GM21528 (cell line): Measurements from ENCODE around the gene FAM210A.
"Not testable (repeated sequence)": the region's sequence is repeated elsewhere in the genome, so short reads cannot be mapped to it uniquely, and the experiment has no call there.

Experiments
- ATAC-seq: cut with Tn5 transposase; IDR thresholded peaks from one replicate; pipeline ENCODE4 v1.9.1; 2021; ENCODE audit warnings: mild to moderate bottlenecking, moderate library complexity; ENCODE audit not compliant: unreplicated experiment, low FRiP score

The FAM210A gene

DNA sequence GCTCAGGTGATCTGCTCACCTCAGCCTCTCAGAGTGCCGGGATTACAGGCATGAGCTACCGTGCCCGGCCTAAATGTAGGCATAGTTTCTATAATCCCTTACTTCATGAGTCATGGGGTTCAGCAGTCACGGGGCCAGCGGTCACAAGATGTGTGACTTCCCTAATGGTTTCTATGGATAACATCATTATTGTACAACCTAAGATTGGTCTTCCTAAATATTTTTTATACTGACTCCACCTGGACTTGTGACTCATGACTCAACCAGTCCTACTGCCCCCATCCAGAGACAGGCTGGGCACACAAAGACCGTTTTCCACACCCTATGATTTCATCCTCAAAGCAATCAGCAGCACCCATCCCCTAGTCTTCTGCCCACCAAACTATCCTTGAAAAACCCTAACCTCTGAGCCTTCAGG lies 15.9 kb downstream of the FAM210A start:
- no peak for ATAC-seq

DNA sequence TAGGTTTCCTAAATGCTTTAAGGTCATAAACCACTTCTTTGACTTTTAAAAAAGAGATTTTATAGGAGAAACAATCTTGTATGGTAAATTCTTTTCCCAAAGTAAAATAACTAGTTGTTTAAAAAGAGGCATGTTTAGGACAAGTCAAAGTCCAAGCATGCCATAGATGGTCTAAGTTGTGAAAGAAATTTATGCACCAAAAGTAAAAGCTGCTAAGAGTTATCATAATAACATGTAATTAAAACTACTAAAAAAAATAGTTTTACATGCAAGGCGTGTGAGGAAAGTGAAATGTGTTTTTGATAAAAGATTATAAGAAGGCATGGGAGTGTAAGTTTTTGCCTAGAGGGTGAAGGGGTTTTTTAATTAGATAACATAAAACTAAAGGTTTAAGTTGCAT lies 22.5 kb downstream of the FAM210A start:
- no peak for ATAC-seq

DNA sequence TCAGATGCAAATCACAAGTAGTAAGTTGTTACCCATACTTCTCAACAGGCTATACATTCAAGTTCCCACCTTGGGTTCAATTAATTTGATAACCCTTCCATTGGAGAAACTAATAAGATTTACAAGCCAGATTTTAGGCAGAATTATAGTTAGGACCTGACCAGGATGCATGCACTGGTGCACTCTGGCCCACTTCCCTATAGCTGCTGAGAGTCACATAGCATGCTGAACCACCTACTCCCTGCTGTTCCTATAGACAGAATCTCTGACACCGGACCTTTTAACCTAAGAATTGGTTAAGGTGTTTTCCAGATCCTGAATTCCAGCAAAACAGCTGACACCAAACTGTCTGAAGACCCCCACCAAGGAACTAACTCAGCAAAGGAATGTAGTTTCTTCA lies 26.2 kb downstream of the FAM210A start:
- ATAC-seq, result no peak

DNA sequence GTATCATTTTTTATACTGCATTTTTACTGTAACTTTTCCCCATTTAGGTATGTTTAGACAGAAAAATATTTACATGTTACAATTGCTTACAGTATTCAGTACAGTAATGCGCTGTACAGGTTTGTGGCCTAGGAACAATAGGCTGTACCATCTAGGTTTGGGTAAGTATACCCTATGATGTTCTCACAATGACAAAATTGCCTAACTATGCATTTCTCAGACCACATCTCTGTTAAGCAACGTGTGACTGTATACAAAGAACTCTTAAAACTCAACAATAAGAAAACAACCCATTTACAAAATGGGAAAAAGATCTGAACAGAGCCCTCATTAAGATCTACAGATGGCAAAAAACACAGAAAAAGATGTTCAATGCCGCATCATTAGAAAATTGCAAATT lies 29.4 kb downstream of the FAM210A start:
- ATAC-seq, result no peak

DNA sequence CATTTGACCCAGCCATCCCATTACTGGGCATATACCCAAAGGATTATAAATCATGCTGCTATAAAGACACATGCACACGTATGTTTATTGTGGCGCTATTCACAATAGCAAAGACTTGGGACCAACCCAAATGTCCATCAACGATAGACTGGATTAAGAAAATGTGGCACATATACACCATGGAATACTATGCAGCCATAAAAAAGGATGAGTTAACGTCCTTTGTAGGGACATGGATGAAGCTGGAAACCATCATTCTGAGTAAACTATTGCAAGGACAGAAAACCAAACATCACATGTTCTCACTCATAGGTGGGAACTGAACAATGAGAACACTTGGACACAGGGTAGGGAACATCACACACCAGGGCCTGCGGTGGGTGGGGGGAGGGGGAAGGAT lies 31.0 kb downstream of the FAM210A start:
- not testable (repeated sequence) for ATAC-seq

DNA sequence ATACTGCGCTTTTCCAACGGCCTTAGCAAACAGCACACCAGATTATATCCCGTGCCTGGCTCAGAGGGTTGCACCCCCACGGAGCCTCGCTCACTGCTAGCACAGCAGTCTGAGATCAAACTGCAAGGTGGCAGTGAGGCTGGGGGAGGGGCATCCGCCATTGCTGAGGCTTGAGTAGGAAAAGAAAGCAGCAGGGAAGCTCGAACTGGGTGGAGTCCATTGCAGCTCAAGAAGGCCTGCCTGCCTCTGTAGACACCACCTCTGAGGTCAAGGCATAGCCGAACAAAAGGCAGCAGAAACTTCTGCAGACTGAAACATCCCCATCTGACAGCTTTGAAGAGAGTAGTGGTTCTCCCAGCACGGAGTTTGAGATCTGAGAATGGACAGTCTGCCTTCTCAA lies 36.3 kb downstream of the FAM210A start:
- not testable (repeated sequence) for ATAC-seq

DNA sequence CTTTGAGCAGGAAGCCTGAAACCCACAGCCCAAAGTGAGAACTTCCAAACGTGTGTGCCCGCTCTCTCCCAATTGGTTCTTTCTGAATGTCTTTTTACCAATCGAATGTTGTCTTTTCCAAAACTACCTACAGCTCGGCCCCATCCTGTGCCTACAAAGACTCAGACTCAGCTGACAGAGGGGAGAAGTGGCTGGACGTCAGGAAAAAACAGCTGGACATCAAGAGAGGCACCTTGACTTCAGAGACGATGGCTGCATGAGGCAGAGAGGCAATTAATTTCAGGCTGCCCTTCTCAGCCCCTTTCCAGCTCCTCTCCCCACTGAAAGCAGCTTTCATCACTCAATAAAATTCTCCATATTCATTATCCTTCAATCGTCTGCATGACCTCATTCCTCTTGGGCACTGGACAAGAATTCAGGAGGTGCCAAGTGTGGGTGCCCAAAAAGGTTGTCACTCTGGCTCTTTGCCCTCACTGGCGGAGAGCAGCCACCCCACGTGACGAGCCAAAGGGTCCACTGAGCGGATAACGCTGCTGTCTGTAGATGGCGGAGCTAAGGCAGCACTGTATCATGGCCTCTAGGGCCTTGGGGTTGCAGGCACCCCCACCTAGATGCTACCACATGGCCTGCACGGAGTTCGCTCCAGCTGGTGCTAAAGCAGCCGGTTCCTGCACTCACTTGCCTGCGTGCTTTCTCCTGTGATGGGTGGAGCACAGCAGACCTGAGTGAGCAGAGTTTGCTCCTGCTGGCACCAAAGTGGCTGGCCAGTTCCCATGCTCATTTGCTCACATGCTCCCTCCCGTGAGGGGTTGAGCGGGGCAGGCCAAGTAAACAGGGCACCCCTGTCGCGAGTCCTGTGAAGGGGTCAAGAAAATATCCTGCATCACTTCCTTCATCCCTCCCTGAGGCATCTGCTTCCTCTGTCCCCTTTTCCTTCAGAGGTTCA lies 37.9 kb downstream of the FAM210A start:
- no peak for ATAC-seq

DNA sequence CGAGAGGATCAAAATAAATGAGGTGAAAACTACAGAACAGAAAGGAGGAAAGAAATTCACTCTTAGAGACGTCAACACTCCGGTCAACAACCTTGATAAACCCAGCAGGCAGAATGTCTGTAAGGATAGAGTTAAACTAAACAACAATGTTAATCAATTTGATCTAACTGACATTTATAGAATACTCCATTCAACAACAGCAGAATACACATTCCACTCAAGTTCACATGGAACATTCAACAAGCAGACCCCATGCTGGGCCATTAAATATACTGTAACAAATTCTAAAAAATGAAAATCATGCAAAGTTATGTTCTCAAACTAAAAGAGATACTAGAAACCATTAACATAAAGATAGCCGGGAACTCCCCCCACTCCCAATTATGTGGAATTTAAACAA lies 41.8 kb downstream of the FAM210A start:
- ATAC-seq, result no peak

DNA sequence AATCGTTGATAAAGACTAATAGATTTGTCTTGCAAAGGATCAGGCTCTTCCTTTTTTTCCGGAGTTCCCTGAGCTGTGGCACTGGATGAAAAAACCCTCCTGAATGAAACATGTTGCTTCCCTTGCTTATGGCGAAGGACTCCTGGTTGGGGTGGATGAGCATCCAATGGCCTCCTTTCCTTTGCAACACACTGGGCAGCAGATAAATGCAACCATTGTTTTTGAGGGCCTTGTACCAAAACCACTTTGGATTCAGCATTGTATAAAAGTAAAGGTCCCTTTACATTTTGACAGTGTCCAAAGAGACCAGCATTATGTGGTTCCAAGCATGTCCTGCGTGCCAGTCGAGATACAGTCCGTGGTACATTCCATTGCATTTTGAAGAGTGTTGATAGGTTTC lies 44.7 kb downstream of the FAM210A start:
- ATAC-seq, result no peak

DNA sequence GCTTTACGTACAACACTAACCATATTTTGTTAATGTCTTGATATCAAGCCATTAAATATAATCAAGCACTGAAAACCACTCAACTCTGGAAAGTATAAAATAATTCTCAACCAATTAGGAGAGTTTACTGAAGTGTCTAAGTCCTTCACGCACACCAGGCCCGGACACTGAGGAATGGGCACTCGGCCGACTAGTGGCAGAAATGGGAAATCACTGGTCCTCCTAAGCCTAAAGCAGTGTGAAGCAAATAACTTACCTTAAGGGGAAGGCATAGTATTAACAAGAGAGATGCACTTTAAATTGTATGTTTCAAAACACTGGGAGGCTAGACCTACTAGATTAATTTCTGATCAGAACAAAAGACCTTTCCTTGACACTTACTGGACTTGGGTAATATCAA lies 45.7 kb downstream of the FAM210A start:
- ATAC-seq, result no peak

DNA sequence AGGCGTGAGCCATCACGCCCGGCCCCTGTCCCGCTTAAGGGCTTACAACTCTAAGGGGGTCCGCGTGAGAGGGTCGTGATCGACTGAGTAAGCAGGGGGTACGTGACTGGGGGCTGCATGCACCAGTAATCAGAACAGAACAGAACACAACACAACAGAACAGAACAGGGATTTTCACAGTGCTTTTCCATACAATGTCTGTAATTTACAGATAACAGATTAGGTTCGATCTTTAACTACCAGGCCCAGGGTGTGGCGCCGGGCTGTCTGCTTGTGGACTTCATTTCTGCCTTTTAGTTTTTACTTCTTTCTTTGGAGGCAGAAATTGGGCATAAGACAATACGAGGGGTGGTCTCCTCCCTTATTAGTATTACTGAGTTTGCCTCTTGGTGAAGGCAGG lies 49.0 kb downstream of the FAM210A start:
- ATAC-seq, result not testable (repeated sequence)

DNA sequence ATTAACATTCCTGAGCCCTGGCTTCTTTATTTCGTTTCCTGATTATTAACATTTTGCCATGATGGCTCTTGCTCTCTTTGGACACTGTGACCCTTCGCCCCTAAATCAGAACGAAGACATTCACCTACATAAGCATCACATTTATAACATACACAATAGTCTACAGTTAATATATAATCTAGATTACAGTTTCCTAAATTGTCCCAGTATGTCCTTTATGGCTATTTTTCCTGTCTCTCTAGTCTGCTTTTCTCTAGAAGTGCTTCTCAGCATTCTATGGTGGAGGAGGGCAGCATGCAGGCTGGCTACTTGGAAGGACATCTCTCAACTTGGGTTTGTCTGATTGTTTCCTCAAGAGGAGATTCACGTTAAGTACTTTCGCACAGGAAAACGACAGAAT lies 49.9 kb downstream of the FAM210A start:
- no peak for ATAC-seq

DNA sequence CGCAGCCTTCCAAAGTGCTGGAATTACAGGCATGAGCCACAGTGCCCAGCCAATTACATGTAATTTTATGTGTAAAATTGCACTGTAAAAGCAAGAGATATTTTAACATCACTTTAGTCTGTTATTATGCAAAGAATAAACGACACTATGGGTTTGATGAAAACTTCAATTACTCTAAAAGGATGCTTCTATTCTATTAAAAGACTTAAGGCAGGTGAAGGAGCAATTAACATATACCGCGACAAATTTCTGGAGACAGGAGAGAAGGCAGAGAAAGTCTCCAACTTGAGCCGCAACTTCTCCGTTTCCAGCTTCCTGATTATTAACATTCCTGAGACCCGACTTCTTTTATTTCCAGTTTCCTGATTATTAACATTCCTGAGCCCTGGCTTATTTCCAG lies 53.7 kb downstream of the FAM210A start:
- no peak for ATAC-seq

DNA sequence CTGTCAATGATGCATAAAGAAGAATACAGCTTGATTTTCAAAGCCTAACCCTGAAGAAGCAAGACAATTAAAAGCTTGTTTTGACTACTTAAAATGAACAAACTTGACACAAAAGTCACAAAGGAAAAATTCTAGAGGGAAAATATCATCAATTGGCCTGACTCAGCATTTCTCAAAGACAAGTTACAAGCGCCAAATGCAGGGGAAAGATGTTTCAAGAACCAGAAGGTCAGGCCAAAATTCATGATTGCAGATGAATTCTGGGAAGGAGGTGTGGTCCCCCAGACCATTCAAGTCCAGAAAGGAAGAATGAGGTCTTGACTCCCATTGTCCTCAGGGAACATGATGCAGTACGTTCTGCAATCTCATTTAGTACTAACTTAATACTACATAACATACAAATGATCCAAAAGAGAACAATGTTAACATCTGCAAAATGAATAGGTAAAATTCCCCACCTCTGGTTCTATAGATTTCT lies 64.5 kb downstream of the FAM210A start:
- ATAC-seq, result no peak

DNA sequence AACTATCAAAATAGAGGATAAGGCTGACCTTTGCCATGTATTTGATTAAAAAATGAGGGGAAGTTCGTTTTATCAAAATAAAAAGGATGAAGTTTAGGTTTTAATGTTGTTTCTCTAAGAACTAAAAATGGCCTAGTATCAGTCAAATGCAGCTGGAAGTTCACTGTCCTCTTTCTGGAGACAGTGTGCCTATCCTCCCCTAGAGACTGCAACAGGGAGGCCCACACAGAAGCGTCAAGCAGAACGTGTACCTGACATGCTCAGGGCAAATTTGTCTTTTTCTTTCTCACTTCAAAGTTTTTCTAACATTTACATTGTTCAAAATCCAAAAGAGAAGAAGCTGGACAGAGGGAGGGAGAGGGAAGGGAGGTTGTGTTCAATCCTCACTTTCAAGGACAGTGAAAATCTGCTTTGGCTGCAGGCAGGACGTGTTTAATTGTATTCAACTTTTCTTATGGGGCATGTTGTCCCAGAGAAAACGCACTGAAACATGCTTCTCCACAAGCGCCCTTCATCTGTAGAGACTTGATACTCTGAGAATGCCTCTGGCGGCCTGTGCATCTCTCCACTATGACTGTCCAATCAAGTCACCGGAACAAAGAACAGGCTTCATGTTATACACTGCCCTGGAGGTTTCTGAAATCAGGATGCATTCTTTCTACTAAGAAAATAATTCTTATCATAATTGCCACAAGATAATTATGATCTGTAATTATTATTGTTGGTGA lies 65.1 kb downstream of the FAM210A start:
- no peak for ATAC-seq

DNA sequence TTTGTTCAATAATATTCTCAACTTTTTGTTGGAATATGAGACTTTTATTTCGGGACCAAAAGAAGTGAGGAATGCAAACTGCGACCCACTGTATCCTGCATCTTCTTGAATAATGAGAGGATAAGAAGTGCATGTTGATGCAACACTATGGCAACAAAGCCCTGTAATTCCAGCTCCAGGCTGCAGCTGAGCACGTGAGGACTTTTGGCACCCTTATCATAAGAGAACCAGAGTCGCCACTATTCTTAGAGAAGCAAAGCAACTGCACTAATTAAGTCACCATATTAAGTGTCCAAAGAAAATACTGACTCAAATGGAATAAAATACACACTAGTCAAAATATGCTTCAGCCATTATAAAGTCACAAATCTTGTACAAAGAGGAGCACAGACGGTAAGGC lies 65.8 kb downstream of the FAM210A start:
- ATAC-seq, result no peak

DNA sequence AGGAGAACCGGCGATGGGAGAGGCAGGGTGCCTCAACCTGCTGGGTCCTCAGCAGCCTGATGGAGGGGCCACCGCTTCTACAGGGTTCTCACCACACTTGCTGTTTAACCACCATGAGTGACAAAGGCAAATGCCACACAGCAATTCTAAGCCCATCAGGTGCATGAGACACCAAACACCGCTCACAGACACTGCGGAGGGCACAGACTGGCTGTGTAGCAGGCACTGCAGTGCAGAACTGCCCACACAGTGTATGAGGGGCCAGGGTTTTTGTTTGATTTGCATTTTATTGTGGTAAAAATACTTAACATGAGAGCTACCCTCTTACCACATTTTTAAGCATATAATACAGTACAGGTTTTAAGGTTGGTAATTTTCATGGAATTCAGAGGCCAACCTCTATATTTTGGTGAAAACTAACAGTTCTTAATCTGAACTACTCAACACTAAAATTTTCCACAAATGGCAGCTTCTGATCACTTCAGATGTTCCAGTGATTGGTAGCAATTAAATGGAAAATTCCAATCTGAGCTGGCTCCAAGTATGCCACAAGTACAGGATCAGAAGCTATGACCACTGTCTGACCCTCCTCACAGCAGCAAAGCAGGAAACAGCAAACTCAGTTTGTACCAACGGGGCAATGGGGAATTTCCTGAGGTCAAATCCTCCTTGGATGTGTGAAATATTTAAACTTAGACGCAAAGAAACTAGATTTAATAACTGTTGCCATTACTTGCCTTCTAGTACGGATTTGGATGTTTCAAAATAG lies 67.7 kb downstream of the FAM210A start:
- no peak for ATAC-seq

DNA sequence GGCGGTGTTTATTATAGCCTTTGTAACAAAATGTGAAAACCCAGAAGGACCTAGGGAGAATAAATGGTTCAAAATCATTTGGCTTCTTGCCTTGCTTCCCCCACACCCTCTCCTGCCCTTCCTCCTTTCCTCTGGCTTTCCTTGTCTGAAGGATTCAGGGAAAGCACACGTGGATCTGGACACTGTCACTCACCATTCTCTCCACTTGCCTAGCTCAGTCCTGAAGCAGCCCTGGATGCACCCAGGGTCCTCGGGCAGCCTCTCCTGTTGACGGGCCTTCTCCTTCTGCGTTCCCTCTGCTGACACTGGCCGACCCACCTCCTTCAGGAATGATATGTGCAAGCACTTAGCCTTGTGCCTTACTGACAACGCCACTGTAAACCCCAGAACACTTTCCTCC lies 68.4 kb downstream of the FAM210A start:
- ATAC-seq, result no peak

DNA sequence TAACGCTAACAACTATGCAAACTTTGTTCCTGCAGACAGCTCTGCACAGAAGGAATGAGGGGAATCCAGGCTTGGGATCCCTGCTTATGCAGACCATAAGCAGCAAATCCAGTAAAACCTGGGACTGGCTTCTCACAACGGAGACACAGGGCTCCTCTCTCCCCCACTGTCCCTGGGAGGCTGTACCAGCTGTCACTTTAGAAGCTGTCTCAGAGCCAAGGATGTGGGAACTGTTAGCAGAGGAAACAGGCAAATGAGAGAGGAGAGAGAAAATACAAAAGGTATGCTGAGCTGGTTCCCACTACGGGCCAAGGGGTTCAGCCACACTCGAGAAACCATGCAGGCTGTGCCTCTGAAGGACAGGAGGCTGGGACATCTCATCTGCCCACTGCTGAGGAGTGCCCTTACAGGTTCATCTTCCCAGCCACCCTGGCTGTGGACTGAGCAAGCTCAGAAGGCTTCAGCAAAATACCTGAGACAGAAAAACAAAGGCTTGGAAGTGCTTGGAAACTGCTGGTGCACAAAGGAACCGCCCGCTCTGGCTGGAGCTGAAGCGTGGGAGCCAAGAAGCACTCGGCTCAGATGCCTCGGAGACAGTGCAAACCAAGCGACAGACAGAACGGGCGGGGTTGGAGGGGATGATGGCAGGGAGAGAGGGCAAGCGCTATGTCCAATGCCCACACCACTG lies 72.5 kb downstream of the FAM210A start:
- ATAC-seq, result no peak
